Measurements from ENCODE around the gene PDE2A.

DNA sequence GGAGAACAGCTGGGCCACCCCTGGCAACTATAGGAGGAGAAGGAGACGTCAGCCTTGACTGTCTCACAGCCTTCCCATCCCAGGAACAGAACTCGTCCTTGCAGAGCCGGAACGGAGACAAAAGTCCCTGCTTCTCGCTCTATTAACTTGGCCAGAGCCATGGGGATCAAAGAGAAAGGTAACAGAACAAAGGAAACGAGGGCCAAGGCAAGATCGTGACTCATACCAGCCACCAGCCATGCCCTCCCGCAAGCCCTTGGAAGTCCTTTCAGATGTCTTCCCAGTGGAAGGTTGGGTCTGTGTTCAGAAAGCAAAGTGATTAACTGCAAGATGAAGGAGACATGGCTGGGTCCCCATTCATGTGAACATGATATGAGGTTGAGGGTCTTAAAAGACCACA is 64.7 kb downstream of the PDE2A start:
- TF ChIP-seq, protein P1, sequence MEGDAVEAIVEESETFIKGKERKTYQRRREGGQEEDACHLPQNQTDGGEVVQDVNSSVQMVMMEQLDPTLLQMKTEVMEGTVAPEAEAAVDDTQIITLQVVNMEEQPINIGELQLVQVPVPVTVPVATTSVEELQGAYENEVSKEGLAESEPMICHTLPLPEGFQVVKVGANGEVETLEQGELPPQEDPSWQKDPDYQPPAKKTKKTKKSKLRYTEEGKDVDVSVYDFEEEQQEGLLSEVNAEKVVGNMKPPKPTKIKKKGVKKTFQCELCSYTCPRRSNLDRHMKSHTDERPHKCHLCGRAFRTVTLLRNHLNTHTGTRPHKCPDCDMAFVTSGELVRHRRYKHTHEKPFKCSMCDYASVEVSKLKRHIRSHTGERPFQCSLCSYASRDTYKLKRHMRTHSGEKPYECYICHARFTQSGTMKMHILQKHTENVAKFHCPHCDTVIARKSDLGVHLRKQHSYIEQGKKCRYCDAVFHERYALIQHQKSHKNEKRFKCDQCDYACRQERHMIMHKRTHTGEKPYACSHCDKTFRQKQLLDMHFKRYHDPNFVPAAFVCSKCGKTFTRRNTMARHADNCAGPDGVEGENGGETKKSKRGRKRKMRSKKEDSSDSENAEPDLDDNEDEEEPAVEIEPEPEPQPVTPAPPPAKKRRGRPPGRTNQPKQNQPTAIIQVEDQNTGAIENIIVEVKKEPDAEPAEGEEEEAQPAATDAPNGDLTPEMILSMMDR (IDR thresholded peaks at IDR 0.05) = no peak
- no peak for TF ChIP-seq POLR2A (IDR thresholded peaks at IDR 0.05)
